PC-9 (cell line): ENCODE measurements around the gene ANKLE1. TPM values are rescaled to one million over a fixed set of nuclear protein-coding genes. Genes with fewer than 3 reads are reported as not detected.

Experiments used
- BruUV-seq: library from RNA; stranded (reverse); fragments of 400-500 nt; replicated peaks from 2 replicates; lab custom pipeline; 2021; lab: Mats Ljungman, UMichigan
- CTCF ChIA-PET: fragments of 300-600 bp; sonication (Branson Sonifier 250); formaldehyde crosslinking; loops from one replicate; lab custom pipeline; 2022; ENCODE audit warnings: antibody characterized with exemption; lab: Charles Lee
- POLR2A ChIA-PET: fragments of 300-600 bp; sonication (Branson Sonifier 250); formaldehyde crosslinking; loops from one replicate; lab custom pipeline; 2022; ENCODE audit warnings: antibody characterized with exemption; ENCODE audit not compliant: unreplicated experiment; lab: Charles Lee
- DNase-seq, 2 experiments: peaks; one replicate each; pipeline versions ENCODE4 v3.0.0 to v3.0.0-alpha.2; 2015 to 2022; ENCODE audit warnings: mixed read lengths in 1 of 2
- H2AFZ ChIP-seq: fragments of 200-600 bp; sonication (generic); 2 replicates; pipeline ENCODE4 v1.8.1; 2017; ENCODE audit warnings: antibody characterized with exemption
- H3F3A ChIP-seq: fragments of 200-600 bp; sonication (generic); 2 replicates; pipeline ENCODE4 v1.8.1; 2017; ENCODE audit warnings: antibody characterized with exemption, mild to moderate bottlenecking, low read depth; ENCODE audit not compliant: insufficient read depth
- H3K27ac ChIP-seq: fragments of 200-600 bp; sonication (generic); 2 replicates; pipeline ENCODE4 v1.6.1; 2016; ENCODE audit warnings: mixed run types
- H3K27me3 ChIP-seq: fragments of 200-600 bp; sonication (generic); 2 replicates; pipeline ENCODE4 v1.6.1; 2016; ENCODE audit warnings: low read depth, mixed run types; ENCODE audit not compliant: insufficient read depth
- H3K36me3 ChIP-seq: fragments of 200-600 bp; sonication (generic); 2 replicates; pipeline ENCODE4 v1.6.1; 2016; ENCODE audit warnings: low read depth, mixed run types
- H3K4me1 ChIP-seq: fragments of 200-600 bp; sonication (generic); replicated peaks from 2 replicates; pipeline ENCODE4 v1.6.1; 2016; ENCODE audit warnings: mixed run types; ENCODE audit not compliant: insufficient read depth
- H3K4me2 ChIP-seq: fragments of 200-600 bp; sonication (generic); 2 replicates; pipeline ENCODE4 v1.6.1; 2017; ENCODE audit warnings: mixed run types
- H3K4me3 ChIP-seq: fragments of 200-600 bp; sonication (generic); 2 replicates; pipeline ENCODE4 v1.6.1; 2016; ENCODE audit warnings: mixed run types
- H3K79me2 ChIP-seq: fragments of 200-600 bp; sonication (generic); 2 replicates; pipeline ENCODE4 v1.6.1; 2017; ENCODE audit warnings: low read depth, mixed run types
- H3K9me2 ChIP-seq: fragments of 200-600 bp; sonication (generic); 2 replicates; pipeline ENCODE4 v1.8.1; 2017; ENCODE audit warnings: mild to moderate bottlenecking; ENCODE audit not compliant: insufficient read depth
- H3K9me3 ChIP-seq: fragments of 200-600 bp; sonication (generic); 2 replicates; pipeline ENCODE4 v1.8.1; 2016; ENCODE audit warnings: low read depth; ENCODE audit not compliant: insufficient read depth
- H4K20me1 ChIP-seq: fragments of 200-600 bp; sonication (generic); 2 replicates; pipeline ENCODE4 v1.8.1; 2017; ENCODE audit not compliant: insufficient read depth
- CTCF ChIP-seq: fragments of 200-600 bp; sonication (generic); conservative IDR thresholded peaks from 2 replicates; pipeline ENCODE4 v1.6.1; 2017; ENCODE audit warnings: mixed run types, antibody characterized with exemption, mild to moderate bottlenecking, moderate library complexity
- EZH2 ChIP-seq: fragments of 200-600 bp; sonication (generic); IDR thresholded peaks from 2 replicates; pipeline ENCODE4 v1.8.0; 2017; ENCODE audit warnings: antibody characterized with exemption, low read depth
- intact Hi-C: fragments of 100-400 bp; cut with micrococcal nuclease; formaldehyde crosslinking; loops from one replicate; pipeline ENCODE4 v1.10.0; 2022; ENCODE audit not compliant: unreplicated experiment
- total RNA-seq: library from RNA; stranded (reverse); gene quantifications from 2 replicates; pipeline ENCODE4 v1.2.3, GENCODE V29; 2021

ANKLE1 gene
- total RNA-seq, 1 experiment from 2014 or later, result 1.2 TPM

- CTCF ChIA-PET, result interaction anchor here (1.7 kb wide), 1 partner anchor 19 kb away, joined by 8 read pairs; no protein-coding TSS in a partner anchor
- no peaks in the 10 kb centered on the region for H3K27me3 ChIP-seq
- peaks cover 69% of the 10 kb centered on the region for H3K79me2 ChIP-seq
- BruUV-seq, result no TSS peak
- no peak for TF ChIP-seq CTCF
- no peak for TF ChIP-seq EZH2
- H2AFZ ChIP-seq, result no peak overlapping the region
- POLR2A ChIA-PET, result interaction anchor here (0.6 to 0.8 kb wide), 3 partner anchors 75 to 549 kb away, joined by 4 to 9 read pairs (median 4); no protein-coding TSS in a partner anchor
- peak; percentile 78 to 90 for DNase-seq
- H3K4me1 ChIP-seq, result peaks cover 39% of the 10 kb centered on the region
- intact Hi-C loops, result no loop called here
- peaks cover 12% of the 10 kb centered on the region for H4K20me1 ChIP-seq
- H3K4me3 ChIP-seq, result peak overlapping the region; percentile 46; the same call in 1 of the 2 replicates
- peak overlapping the region; percentile 85 for H3K4me2 ChIP-seq
- H3K9me2 ChIP-seq, result no peaks in the 10 kb centered on the region
- peaks cover 50% of the 10 kb centered on the region for H3F3A ChIP-seq
- H3K9me3 ChIP-seq, result no peaks in the 10 kb centered on the region
- H3K36me3 ChIP-seq, result peaks cover 21% of the 10 kb centered on the region
- peak overlapping the region; percentile 65 for H3K27ac ChIP-seq
These were observed 29.9 kb downstream of the ANKLE1 start for GRCh38 chr19:17311455-17312188.

GRCh38 chr19:17312189-17313113, 30.8 kb downstream of the ANKLE1 start:
- Histone ChIP-seq H3K4me2 (peak overlapping the region; percentile 85), H3K9me3 (no peaks in the 10 kb centered on the region), H2AFZ (no peak overlapping the region), H4K20me1 (peaks cover 12% of the 10 kb centered on the region), H3K36me3 (peaks cover 26% of the 10 kb centered on the region), H3K27ac (peak overlapping the region; percentile 65), H3K79me2 (peaks cover 61% of the 10 kb centered on the region), H3K9me2 (no peaks in the 10 kb centered on the region), H3K27me3 (no peaks in the 10 kb centered on the region), H3K4me3 (peak overlapping the region; percentile 46), H3K4me1 (peaks cover 37% of the 10 kb centered on the region), H3F3A (peaks cover 56% of the 10 kb centered on the region)
- DNase-seq, result no peak
- intact Hi-C loops, result no loop called here
- BruUV-seq, result no TSS peak
- TF ChIP-seq CTCF, result no peak
- no peak for TF ChIP-seq EZH2
- ChIA-PET POLR2A (interaction anchor here (0.6 to 0.8 kb wide), 3 partner anchors 76 to 548 kb away, joined by 4 to 9 read pairs (median 4); no protein-coding TSS in a partner anchor), CTCF (interaction anchor here (0.6 to 1.7 kb wide), 2 partner anchors 20 to 54 kb away, joined by 3 to 8 read pairs; no protein-coding TSS in a partner anchor)

GRCh38 chr19:17314007-17314593, 32.4 kb downstream of the ANKLE1 start:
- no peak for TF ChIP-seq EZH2
- no peak for TF ChIP-seq CTCF
- peaks cover 55% of the 10 kb centered on the region for H3F3A ChIP-seq
- no peaks in the 10 kb centered on the region for H3K27me3 ChIP-seq
- no peak for DNase-seq
- peaks cover 71% of the 10 kb centered on the region for H3K79me2 ChIP-seq
- H3K4me3 ChIP-seq, result no peak overlapping the region
- CTCF ChIA-PET, result no interaction called here
- no peak overlapping the region for H3K27ac ChIP-seq
- peaks cover 33% of the 10 kb centered on the region for H3K36me3 ChIP-seq
- H3K9me3 ChIP-seq, result no peaks in the 10 kb centered on the region
- H4K20me1 ChIP-seq, result peaks cover 12% of the 10 kb centered on the region
- peaks cover 43% of the 10 kb centered on the region for H3K4me1 ChIP-seq
- no TSS peak for BruUV-seq
- H3K9me2 ChIP-seq, result no peaks in the 10 kb centered on the region
- POLR2A ChIA-PET, result no interaction called here
- H2AFZ ChIP-seq, result no peak overlapping the region
- H3K4me2 ChIP-seq, result no peak overlapping the region
- intact Hi-C loops, result no loop called here
